NT2/D1 (cell line): ENCODE data around the gene ARID1B.

Experiments
- SUZ12 ChIP-seq: IDR thresholded peaks from 2 replicates; pipeline ENCODE4 v1.6.1; 2011; ENCODE audit not compliant: insufficient read length, insufficient read depth; ENCODE audit errors: extremely low read depth
- YY1 ChIP-seq: IDR thresholded peaks from 2 replicates; pipeline ENCODE4 v1.6.1; 2011; ENCODE audit not compliant: insufficient read length, insufficient read depth
- ZNF274 ChIP-seq: IDR thresholded peaks from 2 replicates; pipeline ENCODE4 v1.6.1; 2011; ENCODE audit warnings: mild to moderate bottlenecking, low read depth, low read length

DNA sequence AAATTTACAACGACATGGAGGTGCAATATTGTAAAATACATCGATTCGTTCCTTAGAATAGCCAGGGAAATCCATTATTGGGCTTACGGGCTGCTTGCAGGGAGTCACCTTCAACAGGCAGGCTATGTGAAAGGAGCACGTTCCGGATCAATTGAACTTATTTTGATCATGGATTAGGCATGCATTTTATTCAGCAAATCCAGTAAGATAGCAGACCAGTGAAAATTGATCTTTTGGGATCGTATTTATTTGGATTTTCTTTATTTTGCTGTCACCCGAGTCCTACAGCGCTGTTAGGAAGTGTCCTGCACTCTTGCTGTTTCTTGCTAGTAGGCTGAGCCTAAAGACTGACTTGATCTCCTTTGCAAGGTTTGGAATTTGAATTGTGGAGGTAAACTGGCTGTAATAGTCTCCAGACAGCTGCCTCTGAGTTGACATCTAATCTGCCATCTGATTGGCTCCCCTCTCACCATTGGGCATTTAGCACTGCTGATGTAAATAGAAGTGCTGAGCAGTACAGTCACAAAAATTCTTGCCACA, 3.0 kb downstream of the ARID1B start:
- TF ChIP-seq YY1 (no peak), SUZ12 (no peak), ZNF274 (no peak)
